Bronchial epithelial cell (primary cell): ENCODE data around the gene SORCS2. TPM values are rescaled to one million over a fixed set of nuclear protein-coding genes. Genes with fewer than 3 reads are reported as not detected.

Source experiments
- DNase-seq: peaks from one replicate; pipeline ENCODE4 v3.0.0-alpha.2; 2010; ENCODE audit warnings: low read depth
- FAIRE-seq: peaks from 2 replicates; lab custom pipeline; 2011; peaks lifted over from hg19 to GRCh38; lab: Jason Lieb, UNC
- H3K27me3 ChIP-seq: 2 replicates; pipeline ENCODE4 v1.5.1; 2011; ENCODE audit warnings: low read length; ENCODE audit not compliant: control insufficient read depth, insufficient read depth
- H3K36me3 ChIP-seq: 2 replicates; pipeline ENCODE4 v1.5.1; 2011; ENCODE audit warnings: low read length; ENCODE audit not compliant: control insufficient read depth, insufficient read depth
- H3K4me3 ChIP-seq: 2 replicates; pipeline ENCODE4 v1.5.1; 2011; ENCODE audit warnings: mild to moderate bottlenecking, low read depth, low read length, control low read depth
- total RNA-seq: library from RNA; depleted of rRNA; stranded (reverse); fragments of >200 nt; gene quantifications from 2 replicates; pipeline ENCODE4 v1.2.1, GENCODE V29; 2014
- TF ChIP-seq, protein P1 (sequence below): IDR thresholded peaks from 2 replicates; pipeline ENCODE4 v1.5.1; 2011; ENCODE audit warnings: mild to moderate bottlenecking, moderate library complexity, low read length, control low read depth, inconsistent platforms; ENCODE audit not compliant: insufficient read depth, severe bottlenecking

Gene SORCS2
- total RNA-seq, 1 donor from 2014 or later = under 0.01 TPM

DNA sequence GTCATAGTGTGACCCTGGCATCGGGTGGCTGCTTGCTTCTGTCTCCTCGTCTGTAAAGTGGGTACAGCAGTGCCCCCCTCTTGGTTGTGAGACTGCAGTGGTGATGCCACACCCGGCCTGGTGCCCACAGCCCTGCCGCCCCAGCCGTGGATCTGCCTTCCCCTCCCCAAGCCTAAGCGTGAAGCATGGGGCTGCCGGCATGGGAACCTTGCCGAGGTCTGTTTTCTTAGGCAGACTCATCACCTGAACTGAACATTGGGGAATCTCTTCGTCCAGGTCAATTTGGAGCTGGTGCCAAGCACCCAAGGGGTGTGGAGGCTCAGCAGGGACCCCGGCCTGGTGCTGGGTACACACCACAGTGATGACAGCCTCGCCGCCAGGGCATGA lies 134.0 kb downstream of the SORCS2 start:
- Histone ChIP-seq H3K36me3 (no peaks in the 10 kb centered on the region), H3K27me3 (no peaks in the 10 kb centered on the region), H3K4me3 (no peak overlapping the region)
- FAIRE-seq (no peak), DNase-seq (no peak)
- TF ChIP-seq, protein P1, sequence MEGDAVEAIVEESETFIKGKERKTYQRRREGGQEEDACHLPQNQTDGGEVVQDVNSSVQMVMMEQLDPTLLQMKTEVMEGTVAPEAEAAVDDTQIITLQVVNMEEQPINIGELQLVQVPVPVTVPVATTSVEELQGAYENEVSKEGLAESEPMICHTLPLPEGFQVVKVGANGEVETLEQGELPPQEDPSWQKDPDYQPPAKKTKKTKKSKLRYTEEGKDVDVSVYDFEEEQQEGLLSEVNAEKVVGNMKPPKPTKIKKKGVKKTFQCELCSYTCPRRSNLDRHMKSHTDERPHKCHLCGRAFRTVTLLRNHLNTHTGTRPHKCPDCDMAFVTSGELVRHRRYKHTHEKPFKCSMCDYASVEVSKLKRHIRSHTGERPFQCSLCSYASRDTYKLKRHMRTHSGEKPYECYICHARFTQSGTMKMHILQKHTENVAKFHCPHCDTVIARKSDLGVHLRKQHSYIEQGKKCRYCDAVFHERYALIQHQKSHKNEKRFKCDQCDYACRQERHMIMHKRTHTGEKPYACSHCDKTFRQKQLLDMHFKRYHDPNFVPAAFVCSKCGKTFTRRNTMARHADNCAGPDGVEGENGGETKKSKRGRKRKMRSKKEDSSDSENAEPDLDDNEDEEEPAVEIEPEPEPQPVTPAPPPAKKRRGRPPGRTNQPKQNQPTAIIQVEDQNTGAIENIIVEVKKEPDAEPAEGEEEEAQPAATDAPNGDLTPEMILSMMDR = no peak

DNA sequence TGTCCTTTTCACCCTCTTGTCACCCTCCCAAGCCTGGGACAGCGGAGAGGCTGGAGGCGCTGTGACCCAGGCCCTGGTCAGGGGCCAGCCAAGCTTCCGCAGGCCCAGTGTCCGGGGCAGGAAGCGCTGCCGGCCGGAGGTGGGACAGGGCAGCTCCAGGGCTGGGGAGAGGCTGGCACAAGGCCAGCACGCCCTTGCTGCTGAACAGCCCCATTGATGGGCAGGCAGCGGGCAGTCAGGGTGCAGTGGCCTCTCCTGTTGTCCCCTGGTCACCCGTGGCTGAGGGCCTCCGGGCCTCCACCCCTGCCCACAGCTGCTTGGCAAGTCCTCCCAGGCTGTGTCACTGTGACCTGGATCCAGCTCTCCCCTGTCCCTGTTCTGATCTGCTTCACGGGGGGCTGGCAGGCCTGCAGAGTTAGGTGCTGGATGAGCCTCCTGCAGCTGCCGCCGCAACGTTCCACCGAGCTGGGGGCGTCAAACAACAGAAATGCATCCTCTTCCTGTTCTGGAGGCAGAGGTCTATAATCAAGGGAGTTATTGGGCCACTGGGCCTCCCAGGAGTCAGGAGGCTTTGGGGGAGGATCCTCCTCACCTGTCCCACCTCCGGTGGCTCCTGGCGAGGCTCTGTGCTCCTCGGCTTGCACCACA lies 134.5 kb downstream of the SORCS2 start:
- FAIRE-seq = no peak
- no peak for DNase-seq
- no peak overlapping the region for H3K4me3 ChIP-seq
- TF ChIP-seq, protein P1 = no peak
- no peaks in the 10 kb centered on the region for H3K27me3 ChIP-seq
- H3K36me3 ChIP-seq = no peaks in the 10 kb centered on the region

DNA sequence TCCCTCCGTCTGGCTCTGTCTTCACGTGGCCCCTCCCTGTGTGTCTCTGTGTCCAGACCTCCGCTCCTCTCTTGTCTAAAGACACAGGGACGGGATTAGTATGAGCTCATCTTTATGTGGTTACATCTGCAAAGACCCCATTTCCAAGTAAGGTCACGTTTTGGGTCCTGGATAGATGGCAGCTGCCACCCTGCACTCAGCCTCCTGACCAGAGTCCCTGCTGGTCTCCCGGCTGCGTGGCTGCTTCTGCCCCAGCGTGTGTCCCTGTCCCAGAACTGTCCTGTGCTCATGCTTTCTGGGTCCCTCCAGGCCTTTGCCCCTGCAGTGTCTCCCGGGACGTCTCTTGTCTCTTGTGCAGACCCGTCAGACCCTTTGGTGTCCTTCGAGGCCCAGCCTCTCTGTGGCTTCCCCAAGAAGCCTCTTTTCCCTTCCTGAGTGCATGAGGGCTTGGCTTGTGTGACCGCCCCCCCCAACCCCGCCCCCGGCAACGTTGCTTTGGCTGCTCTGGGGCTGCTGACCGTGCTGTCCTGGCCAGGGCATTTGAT lies 135.1 kb downstream of the SORCS2 start:
- FAIRE-seq = no peak

DNA sequence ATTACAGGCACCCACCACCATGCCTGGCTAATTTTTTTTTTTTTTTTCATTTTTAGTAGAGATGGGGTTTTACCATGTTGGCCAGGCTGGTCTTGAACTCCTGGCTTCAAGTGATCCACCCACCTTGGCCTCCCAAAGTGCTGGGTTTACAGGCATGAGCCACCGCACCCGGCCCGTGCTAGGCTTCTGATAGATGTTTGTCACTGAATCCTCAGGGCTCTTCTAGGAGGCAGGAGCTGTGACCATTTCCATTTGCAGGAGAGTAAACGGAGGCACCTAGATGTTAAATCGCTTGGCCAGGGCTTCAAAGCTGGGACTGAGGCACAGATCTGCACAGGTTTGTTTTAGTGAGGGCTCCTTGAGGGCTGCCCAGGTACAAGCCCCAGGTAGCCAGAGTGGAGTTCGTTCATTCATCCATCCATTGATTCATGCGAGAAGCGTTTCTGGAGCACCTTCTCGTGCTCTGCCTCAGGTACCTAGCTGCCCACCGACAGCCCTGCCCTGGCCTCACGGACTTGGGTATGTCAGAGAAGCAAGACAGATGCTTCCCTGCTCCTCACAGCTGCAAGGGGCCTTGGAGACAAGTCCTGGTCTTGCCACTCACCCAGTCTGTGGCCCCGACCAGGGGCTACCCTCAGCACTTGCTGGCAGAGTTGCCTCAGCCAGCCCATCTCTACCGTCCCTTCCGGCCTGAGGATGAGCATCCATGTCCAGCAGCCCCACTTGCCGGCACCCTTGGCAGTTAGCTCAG lies 136.0 kb downstream of the SORCS2 start:
- Histone ChIP-seq H3K4me3 (no peak overlapping the region), H3K27me3 (no peaks in the 10 kb centered on the region), H3K36me3 (no peaks in the 10 kb centered on the region)
- TF ChIP-seq, protein P1 = no peak
- FAIRE-seq (no peak), DNase-seq (no peak)

More for the DNA sequence above, 135.1 kb downstream of the SORCS2 start:
- DNase-seq = no peak
- H3K27me3 ChIP-seq = no peaks in the 10 kb centered on the region
- TF ChIP-seq, protein P1 = no peak
- H3K36me3 ChIP-seq = no peaks in the 10 kb centered on the region
- no peak overlapping the region for H3K4me3 ChIP-seq

DNA sequence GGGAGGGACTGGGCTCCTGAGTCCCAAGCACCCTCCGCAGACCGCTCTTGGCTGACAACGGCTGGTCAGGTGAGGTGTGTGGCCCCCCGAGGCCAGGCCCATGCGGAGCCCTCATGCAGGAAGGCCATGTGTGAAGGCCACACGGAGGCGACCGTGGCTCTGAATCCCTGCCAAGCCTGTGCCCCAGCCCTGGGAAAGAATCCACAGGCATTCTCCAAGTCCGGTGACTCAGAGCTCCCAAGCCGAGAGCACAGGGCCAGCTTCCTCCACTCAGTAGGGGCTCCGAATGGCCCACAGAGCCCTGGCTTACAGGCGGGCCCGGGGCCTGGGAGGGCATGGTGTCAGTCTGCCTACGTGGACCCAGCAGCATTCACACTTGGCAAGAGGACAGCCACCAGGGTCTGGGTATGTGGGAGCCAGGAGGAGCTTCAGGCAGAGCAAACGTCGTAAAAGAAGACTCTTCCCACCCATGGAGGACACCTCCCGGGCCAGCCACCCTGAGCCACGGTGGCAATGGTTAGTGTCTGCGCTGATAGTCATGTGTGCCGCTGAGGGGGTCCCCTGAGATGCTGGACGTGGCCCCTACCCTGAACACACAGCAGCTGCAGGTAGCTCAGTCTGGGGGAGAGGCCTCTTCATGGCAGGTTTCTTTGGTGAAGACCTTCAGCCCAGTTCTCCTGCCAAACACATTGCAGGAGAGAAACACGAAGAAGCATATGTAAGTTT lies 136.7 kb downstream of the SORCS2 start:
- TF ChIP-seq, protein P1 = no peak
- no peaks in the 10 kb centered on the region for H3K36me3 ChIP-seq
- FAIRE-seq = no peak
- no peaks in the 10 kb centered on the region for H3K27me3 ChIP-seq
- peak; percentile 12 for DNase-seq
- H3K4me3 ChIP-seq = no peak overlapping the region
